ENCODE data around the gene PHC2.
A peak's percentile ranks its signal among the peaks of the same experiment; 100 is the strongest.

Gene PHC2

GRCh38 chr1:33420870-33421775 lies 9.8 kb downstream of the PHC2 start:
- Histone ChIP-seq H3K79me2 (ENCODE audit: control insufficient read depth, insufficient read depth, low read length, unreplicated experiment) (peaks cover 67% of the 10 kb centered on the region), H3K27me3 (ENCODE audit: insufficient read depth, low read length) (no peaks in the 10 kb centered on the region), H2AFZ (ENCODE audit: low read length, unreplicated experiment) (no peak overlapping the region), H3K36me3 (ENCODE audit: insufficient read depth, low read length) (peaks cover 30% of the 10 kb centered on the region), H3K4me3 (ENCODE audit: low read depth, low read length) (peak overlapping the region; percentile 35; the same call in 1 of the 2 replicates), H3K27ac (ENCODE audit: low read depth, low read length) (peak overlapping the region; percentile 71), H3K4me1 (ENCODE audit: control insufficient read depth, insufficient read depth, low read length, unreplicated experiment) (peaks cover 38% of the 10 kb centered on the region)

DNA sequence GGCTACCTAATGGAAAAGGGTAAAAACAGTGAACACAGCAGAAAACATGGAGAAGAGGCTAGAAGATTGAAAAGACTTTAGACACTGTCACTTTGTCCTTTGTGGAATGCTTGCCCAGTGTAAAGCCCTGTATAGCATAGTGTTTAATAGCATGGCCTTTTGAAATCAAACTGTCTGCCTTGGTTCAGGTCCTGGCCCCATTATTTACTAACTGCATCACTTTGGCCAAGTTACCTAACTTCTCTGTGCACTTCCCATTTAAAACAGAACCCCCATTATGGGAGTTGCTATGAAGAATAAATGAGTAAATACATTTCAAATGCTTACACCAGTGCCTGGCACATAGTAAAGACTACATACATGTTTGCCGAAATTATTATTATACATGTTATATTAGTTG lies 12.1 kb downstream of the PHC2 start:
- Histone ChIP-seq H3K4me3 (ENCODE audit: low read depth, low read length) (no peak overlapping the region), H2AFZ (ENCODE audit: low read length, unreplicated experiment) (no peak overlapping the region), H3K79me2 (ENCODE audit: control insufficient read depth, insufficient read depth, low read length, unreplicated experiment) (peaks cover 73% of the 10 kb centered on the region), H3K4me1 (ENCODE audit: control insufficient read depth, insufficient read depth, low read length, unreplicated experiment) (peaks cover 29% of the 10 kb centered on the region), H3K36me3 (ENCODE audit: insufficient read depth, low read length) (peaks cover 33% of the 10 kb centered on the region), H3K27ac (ENCODE audit: low read depth, low read length) (no peak overlapping the region), H3K27me3 (ENCODE audit: insufficient read depth, low read length) (no peaks in the 10 kb centered on the region)

GRCh38 chr1:33414879-33415278 lies 16.0 kb downstream of the PHC2 start:
- peaks cover 33% of the 10 kb centered on the region for H3K36me3 ChIP-seq (ENCODE audit: insufficient read depth, low read length)
- H3K27me3 ChIP-seq (ENCODE audit: insufficient read depth, low read length): no peaks in the 10 kb centered on the region
- H3K79me2 ChIP-seq (ENCODE audit: control insufficient read depth, insufficient read depth, low read length, unreplicated experiment): peaks cover 62% of the 10 kb centered on the region
- no peak overlapping the region for H3K27ac ChIP-seq (ENCODE audit: low read depth, low read length)
- H2AFZ ChIP-seq (ENCODE audit: low read length, unreplicated experiment): no peak overlapping the region
- H3K4me1 ChIP-seq (ENCODE audit: control insufficient read depth, insufficient read depth, low read length, unreplicated experiment): peaks cover 14% of the 10 kb centered on the region
- no peak overlapping the region for H3K4me3 ChIP-seq (ENCODE audit: low read depth, low read length)

DNA sequence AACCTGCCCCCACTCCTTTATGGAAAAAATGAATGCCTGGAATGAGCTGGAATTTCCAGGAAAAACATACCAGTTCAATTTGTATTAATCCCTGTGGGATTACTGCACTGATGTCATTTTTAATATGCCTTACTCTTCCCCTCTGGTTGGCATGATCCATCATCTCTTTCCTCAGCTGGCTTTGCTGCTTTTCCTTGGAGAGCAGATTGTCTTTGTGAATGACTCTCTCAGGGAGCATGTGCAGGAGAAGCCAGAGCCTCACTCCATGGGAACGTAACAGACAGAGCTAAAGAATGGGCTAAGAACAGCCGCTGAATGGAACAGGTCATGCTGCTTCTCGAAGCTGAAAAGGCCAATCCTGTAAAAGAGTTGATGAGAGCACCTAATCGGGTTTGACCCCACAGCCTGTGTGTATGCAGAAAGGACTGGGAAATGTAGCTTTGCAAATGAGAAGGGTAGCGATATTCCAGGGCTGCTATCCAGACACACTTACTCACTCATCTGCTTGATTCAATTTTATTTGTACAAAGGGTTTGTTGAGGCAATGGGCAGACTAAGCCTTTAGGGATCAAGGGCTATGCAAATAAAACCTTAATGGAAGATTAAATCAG lies 20.7 kb downstream of the PHC2 start:
- Histone ChIP-seq H3K36me3 (ENCODE audit: insufficient read depth, low read length) (peaks cover 24% of the 10 kb centered on the region), H3K27me3 (ENCODE audit: insufficient read depth, low read length) (no peaks in the 10 kb centered on the region), H3K4me3 (ENCODE audit: low read depth, low read length) (peak overlapping the region; percentile 61), H3K27ac (ENCODE audit: low read depth, low read length) (peak overlapping the region; percentile 78), H3K4me1 (ENCODE audit: control insufficient read depth, insufficient read depth, low read length, unreplicated experiment) (peaks cover 19% of the 10 kb centered on the region), H3K79me2 (ENCODE audit: control insufficient read depth, insufficient read depth, low read length, unreplicated experiment) (peaks cover 36% of the 10 kb centered on the region), H2AFZ (ENCODE audit: low read length, unreplicated experiment) (peak overlapping the region; percentile 14)

- Histone ChIP-seq H3K27me3 (ENCODE audit: insufficient read depth, low read length) (no peaks in the 10 kb centered on the region), H3K4me1 (ENCODE audit: control insufficient read depth, insufficient read depth, low read length, unreplicated experiment) (peaks cover 19% of the 10 kb centered on the region), H2AFZ (ENCODE audit: low read length, unreplicated experiment) (no peak overlapping the region), H3K4me3 (ENCODE audit: low read depth, low read length) (no peak overlapping the region), H3K27ac (ENCODE audit: low read depth, low read length) (no peak overlapping the region), H3K36me3 (ENCODE audit: insufficient read depth, low read length) (peaks cover 18% of the 10 kb centered on the region), H3K79me2 (ENCODE audit: control insufficient read depth, insufficient read depth, low read length, unreplicated experiment) (peaks cover 17% of the 10 kb centered on the region)
These were observed 22.8 kb downstream of the PHC2 start for GRCh38 chr1:33408093-33408436.

GRCh38 chr1:33407352-33408092 lies 23.4 kb downstream of the PHC2 start:
- H3K36me3 ChIP-seq (ENCODE audit: insufficient read depth, low read length): peaks cover 18% of the 10 kb centered on the region
- peaks cover 14% of the 10 kb centered on the region for H3K79me2 ChIP-seq (ENCODE audit: control insufficient read depth, insufficient read depth, low read length, unreplicated experiment)
- H3K4me3 ChIP-seq (ENCODE audit: low read depth, low read length): no peak overlapping the region
- H3K27me3 ChIP-seq (ENCODE audit: insufficient read depth, low read length): no peaks in the 10 kb centered on the region
- H3K27ac ChIP-seq (ENCODE audit: low read depth, low read length): no peak overlapping the region
- H3K4me1 ChIP-seq (ENCODE audit: control insufficient read depth, insufficient read depth, low read length, unreplicated experiment): peaks cover 19% of the 10 kb centered on the region
- H2AFZ ChIP-seq (ENCODE audit: low read length, unreplicated experiment): no peak overlapping the region

DNA sequence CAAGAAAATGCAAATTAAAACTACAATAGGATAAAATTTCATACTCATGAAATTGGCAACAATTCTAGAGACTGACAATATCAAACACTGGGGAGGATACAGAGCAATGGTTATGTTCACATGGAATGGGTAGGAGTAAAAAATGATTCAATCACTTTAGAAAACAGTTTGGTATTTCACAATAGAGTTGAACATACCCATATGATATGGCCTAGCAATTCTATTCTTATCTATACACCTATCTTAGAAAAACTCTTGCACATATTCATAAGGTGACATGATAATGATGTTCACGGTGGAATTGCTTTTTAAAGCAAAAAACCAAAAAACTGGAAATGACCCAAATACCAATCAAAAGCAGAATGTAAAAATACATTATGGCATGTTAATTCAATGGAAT lies 28.7 kb downstream of the PHC2 start:
- no peak overlapping the region for H3K27ac ChIP-seq (ENCODE audit: low read depth, low read length)
- no peak overlapping the region for H3K4me3 ChIP-seq (ENCODE audit: low read depth, low read length)
- H3K36me3 ChIP-seq (ENCODE audit: insufficient read depth, low read length): peaks cover 15% of the 10 kb centered on the region
- peaks cover 16% of the 10 kb centered on the region for H3K79me2 ChIP-seq (ENCODE audit: control insufficient read depth, insufficient read depth, low read length, unreplicated experiment)
- H3K27me3 ChIP-seq (ENCODE audit: insufficient read depth, low read length): no peaks in the 10 kb centered on the region
- H2AFZ ChIP-seq (ENCODE audit: low read length, unreplicated experiment): no peak overlapping the region
- H3K4me1 ChIP-seq (ENCODE audit: control insufficient read depth, insufficient read depth, low read length, unreplicated experiment): peaks cover 12% of the 10 kb centered on the region

GRCh38 chr1:33401471-33401870 lies 29.4 kb downstream of the PHC2 start:
- Histone ChIP-seq H3K27me3 (ENCODE audit: insufficient read depth, low read length) (no peaks in the 10 kb centered on the region), H3K4me1 (ENCODE audit: control insufficient read depth, insufficient read depth, low read length, unreplicated experiment) (peaks cover 12% of the 10 kb centered on the region), H3K4me3 (ENCODE audit: low read depth, low read length) (no peak overlapping the region), H2AFZ (ENCODE audit: low read length, unreplicated experiment) (no peak overlapping the region), H3K79me2 (ENCODE audit: control insufficient read depth, insufficient read depth, low read length, unreplicated experiment) (peaks cover 16% of the 10 kb centered on the region), H3K36me3 (ENCODE audit: insufficient read depth, low read length) (peaks cover 8% of the 10 kb centered on the region), H3K27ac (ENCODE audit: low read depth, low read length) (no peak overlapping the region)

- Histone ChIP-seq H3K36me3 (ENCODE audit: insufficient read depth, low read length) (no peaks in the 10 kb centered on the region), H3K4me1 (ENCODE audit: control insufficient read depth, insufficient read depth, low read length, unreplicated experiment) (peaks cover 12% of the 10 kb centered on the region), H3K4me3 (ENCODE audit: low read depth, low read length) (no peak overlapping the region), H2AFZ (ENCODE audit: low read length, unreplicated experiment) (no peak overlapping the region), H3K79me2 (ENCODE audit: control insufficient read depth, insufficient read depth, low read length, unreplicated experiment) (peaks cover 11% of the 10 kb centered on the region), H3K27me3 (ENCODE audit: insufficient read depth, low read length) (no peaks in the 10 kb centered on the region), H3K27ac (ENCODE audit: low read depth, low read length) (no peak overlapping the region)
These were observed 30.6 kb downstream of the PHC2 start for GRCh38 chr1:33400153-33400911.

DNA sequence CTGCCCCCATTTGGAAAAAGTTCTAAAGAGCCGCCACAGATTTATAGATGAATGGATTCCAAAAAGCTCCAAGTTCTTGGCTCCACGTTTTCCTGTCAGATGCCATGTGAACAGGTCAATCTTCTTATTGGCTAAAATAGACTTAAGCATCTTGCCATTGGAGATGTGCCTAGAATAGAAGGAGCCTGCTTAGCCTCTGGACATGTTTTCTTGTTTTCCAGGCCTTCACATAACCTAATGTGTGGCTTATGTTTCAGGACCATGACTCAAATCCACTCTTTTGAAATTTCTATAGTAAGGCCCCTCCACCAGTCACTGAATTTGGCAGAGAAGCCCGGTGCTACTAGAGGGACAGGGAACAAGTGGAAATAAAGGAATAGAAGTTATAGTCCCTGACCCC lies 31.5 kb downstream of the PHC2 start:
- Histone ChIP-seq H3K27ac (ENCODE audit: low read depth, low read length) (no peak overlapping the region), H3K4me3 (ENCODE audit: low read depth, low read length) (no peak overlapping the region), H3K4me1 (ENCODE audit: control insufficient read depth, insufficient read depth, low read length, unreplicated experiment) (peaks cover 12% of the 10 kb centered on the region), H3K36me3 (ENCODE audit: insufficient read depth, low read length) (no peaks in the 10 kb centered on the region), H3K27me3 (ENCODE audit: insufficient read depth, low read length) (no peaks in the 10 kb centered on the region), H2AFZ (ENCODE audit: low read length, unreplicated experiment) (no peak overlapping the region), H3K79me2 (ENCODE audit: control insufficient read depth, insufficient read depth, low read length, unreplicated experiment) (peaks cover 16% of the 10 kb centered on the region)
